ENCODE measurements around the gene BDH1.

- TF ChIP-seq POLR2A (IDR thresholded peaks at IDR 0.05), result no peak
- TF ChIP-seq, protein P1, sequence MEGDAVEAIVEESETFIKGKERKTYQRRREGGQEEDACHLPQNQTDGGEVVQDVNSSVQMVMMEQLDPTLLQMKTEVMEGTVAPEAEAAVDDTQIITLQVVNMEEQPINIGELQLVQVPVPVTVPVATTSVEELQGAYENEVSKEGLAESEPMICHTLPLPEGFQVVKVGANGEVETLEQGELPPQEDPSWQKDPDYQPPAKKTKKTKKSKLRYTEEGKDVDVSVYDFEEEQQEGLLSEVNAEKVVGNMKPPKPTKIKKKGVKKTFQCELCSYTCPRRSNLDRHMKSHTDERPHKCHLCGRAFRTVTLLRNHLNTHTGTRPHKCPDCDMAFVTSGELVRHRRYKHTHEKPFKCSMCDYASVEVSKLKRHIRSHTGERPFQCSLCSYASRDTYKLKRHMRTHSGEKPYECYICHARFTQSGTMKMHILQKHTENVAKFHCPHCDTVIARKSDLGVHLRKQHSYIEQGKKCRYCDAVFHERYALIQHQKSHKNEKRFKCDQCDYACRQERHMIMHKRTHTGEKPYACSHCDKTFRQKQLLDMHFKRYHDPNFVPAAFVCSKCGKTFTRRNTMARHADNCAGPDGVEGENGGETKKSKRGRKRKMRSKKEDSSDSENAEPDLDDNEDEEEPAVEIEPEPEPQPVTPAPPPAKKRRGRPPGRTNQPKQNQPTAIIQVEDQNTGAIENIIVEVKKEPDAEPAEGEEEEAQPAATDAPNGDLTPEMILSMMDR (IDR thresholded peaks at IDR 0.05), result no peak
These were observed 60.7 kb downstream of the BDH1 start for GRCh38 chr3:197495059-197495455.
